Activated effector memory CD4-positive, alpha-beta T cell treated with Interleukin-2 at 50 U/mL for 16 hours (primary cell): ENCODE measurements around the gene SPOP.

Experiments
- DNase-seq: peaks from one replicate; pipeline ENCODE4 v3.0.0-alpha.2; 2020

The SPOP gene

DNA sequence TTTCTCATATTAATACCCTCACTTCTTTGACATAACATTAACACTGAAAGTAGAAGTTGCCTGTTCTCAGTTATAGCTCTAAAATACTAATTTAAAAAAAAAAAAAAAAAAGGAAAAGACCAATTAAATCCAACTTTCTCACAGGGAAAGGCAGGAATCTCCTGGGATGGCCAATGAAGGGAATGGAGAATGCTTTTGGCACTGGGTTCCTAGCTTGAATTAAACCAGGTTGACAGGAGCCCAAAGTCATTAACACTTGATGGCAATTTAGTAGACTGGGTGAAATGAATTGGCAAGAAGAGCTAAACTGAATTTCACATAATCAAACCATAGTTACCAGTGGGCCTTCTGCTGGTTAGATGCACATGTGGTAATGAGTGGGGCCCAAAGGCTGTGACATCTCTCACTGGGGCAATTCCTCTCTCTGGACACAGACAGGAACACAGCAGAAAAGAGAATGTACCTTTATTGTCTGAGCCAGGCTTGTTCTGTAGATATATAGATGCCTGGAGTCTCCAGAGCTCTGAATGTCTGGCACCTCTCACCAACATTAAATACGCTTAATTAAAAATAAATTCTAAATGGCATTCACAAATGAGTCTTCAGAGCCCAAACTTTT is 64.6 kb downstream of the SPOP start:
- no peak for DNase-seq

DNA sequence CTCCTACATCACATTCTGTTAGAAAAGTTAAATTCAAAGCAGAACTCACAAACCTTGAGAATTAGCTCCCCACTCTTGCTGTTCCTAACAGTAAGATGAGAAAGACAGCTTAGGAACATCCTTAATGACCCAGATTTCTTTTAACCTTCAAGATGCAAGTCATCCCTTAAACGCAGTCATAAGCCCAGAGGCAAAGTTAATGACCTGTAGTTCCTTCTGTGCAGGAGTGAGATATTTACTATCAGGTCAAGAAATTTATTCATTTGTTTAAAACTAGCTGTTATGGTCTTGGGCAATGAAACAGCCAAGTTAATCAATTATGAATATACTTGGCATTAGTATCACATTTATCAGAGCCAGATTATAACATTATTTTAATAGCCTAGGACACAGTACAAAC is 65.2 kb downstream of the SPOP start:
- no peak for DNase-seq

DNA sequence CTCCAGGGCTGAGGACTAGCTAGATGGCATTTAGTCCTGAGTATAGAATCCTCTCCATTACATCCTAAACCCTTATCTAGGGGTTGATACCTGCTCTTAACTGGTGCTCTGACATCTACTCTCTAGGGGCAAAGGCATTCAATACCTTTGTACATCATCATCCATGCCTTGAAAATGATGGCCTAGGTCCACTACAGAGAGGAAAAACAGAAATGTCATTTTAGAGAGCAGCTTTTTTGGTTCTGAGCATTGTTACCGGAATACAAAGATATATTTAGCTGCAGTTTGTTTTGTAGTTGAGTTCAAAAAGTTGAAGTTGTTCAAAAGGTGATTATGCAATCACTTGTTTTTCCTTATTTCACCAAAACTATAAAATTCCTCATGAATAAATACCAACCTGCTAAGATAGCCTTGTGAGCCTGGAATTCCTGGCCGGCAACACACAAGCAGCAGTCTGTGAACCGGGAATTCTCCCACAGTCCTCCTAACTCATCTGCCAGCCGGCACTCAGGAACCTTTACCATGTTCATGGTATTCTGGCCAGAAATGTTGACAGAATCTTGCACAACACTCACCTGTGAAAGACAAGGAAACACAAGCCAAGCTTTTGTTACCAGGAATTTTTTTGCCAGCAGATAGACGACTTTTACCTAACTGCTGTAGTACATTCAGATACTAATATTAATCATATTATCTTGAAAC is 66.9 kb downstream of the SPOP start:
- no peak for DNase-seq

DNA sequence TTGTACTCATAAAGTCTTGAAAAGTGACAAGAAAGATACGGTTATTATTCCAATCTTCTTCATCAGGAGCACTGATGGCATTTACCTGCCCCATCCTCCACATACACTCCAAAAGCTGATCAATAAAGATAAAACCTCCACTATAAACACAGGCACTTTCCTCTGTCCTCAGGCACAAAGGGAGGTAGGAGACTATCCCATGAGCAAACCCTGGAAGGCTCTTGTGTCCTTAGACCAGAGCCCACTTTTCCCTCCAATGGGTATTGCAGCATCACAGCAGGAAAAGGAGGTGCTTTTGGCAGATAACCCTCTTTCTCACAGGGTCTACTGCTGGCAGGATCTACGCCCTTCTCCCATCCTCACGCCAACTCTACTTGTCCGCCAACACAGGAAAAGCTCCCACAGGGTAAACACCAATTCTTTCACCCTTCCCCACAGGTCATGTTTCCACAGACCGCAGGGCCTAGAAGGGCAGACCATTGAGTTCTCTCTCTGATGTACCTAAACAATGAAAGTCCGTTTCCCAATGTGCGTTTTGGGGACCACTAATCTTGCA is 73.5 kb downstream of the SPOP start:
- no peak for DNase-seq

DNA sequence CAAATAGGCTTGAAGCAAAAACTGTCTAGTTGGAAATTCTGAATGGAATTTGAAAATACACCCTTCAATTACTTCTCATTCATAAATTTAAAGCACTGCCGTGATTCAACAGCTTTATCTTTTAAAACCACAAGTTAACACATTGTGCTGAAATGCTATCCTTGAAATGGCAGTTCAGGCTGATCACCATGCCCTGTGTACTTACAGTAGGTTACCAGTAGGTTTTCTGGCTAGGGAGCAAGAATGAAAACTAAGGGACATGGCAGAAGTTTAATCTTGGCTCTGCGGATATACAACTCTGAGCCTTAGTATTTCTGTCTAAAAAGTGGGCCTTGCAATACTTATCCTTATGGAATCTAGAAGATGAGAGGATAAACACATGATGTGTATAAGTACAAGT is 74.2 kb downstream of the SPOP start:
- DNase-seq = no peak

DNA sequence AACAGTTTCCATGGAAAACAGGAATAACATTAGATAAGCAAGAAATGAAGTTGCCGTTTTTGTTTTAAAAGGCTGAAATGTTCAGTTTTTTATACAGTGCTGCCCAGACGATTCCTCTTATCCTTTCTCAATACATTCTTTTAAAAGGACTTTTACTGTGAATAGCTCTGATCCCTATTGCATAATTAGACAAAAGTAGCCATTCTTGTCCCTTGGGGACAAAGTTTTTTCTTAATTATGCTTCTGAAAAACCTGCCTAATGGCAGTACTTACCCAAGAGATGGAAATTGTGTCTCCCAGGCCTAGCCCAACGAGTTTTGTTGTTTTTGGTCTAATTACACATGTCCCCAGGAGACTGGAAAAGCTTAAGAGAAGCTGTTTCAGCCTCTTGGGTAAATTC is 74.7 kb downstream of the SPOP start:
- DNase-seq = no peak

DNA sequence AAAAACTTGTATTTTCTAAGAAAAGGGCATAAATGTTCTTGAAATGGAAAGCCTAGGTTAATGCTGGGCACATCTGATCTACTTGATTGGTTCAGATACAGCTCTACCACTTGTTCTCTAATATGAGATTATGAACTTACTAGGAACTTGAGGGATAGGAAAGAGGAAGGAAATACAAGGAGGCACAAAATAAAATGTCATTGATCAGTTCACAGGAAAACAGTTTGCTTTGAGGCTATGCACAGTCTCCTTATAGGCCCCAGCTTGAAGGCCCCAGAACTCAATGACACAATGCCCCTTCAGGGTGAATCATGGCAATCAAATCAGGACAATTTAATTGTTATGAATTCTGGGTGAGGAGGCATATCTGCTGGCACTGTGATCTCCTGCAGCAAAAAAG is 75.1 kb downstream of the SPOP start:
- DNase-seq = no peak

DNA sequence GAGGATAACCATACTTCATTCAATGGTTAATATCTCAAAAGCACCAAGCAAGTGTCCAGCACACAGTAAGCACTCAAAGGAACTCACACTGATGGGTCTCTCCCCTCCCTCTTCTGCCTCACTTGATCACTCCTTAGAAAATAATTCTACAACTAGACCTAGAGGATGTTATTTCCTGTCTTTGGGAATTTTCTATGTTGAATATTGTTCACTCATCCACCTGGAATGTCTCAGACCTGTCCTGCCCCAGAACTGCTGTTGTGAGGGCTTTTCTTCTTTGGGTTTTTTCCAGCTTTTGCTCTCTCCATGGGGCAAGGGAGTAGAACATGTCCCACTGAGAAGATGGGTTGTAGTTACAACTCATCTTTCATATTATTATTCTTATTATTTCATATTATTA is 76.9 kb downstream of the SPOP start:
- no peak for DNase-seq

DNA sequence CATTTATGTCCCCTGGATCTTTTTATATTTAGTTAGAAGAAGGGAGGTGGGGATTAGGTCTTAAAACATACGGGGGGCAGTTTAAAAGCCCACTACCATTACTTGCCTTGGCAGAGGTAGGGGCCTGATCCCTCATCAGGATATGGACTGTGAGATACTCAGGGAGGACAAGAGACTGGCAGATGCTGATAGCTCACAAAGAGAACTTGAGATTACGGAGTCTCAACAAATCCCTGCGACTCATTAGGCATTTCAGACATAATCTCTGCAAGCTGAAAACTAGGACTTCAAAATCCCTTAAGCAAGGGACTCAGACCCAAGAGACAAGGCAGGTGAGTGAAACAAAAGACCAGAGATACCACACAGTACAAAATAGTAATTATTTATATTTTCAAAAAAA is 79.0 kb downstream of the SPOP start:
- no peak for DNase-seq

DNA sequence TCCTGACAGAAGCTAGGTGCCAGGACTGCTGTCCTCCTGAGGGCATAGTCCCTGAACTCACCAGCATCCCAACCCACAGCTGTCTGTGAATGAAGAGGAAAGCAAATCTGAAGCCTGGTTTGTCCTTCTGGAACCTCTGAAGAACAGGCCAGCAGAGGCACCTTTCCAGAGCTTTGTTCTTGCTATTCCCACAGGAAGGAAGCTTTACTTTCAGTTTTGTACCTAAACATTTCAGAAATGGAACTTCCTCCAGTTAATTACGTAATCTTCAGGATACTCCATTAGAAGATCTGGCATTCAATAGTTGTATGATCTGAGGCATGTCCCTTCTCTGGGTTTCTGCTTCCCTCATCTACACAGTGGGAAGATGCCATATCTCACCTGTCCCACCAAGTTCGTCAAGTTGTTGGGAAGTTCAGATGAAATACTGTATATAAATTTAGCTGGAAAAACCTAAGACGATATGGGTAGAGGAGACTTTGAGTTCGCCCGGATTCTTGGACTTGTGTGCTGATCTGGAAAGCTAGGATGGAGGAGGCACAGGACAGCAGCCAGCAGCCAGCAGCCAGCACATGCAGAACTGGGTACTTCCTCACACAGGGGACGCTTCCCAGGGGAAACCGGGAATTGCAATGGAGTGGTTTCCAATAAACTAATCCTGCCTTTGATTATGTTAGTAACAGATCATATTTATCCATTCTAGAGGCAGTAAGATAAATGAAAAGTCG is 79.8 kb downstream of the SPOP start:
- no peak for DNase-seq

DNA sequence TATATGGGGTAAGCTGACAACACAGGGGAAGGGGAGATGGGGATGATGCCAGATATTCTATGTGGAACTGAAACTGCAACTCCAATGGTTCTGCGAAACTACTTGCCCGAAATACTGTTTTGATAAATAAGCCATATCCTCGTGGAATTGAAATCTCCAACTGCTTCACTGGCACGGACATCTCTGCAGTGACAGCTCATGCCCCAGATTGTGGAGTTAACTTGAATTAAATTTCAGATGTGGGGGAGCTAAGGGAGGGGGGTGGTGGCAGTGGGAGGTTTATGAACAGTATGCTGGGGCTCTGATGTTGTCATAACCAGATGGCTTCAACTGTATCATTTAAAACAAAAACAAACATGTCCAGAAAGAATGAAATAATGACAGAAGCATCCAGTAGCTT is 80.5 kb downstream of the SPOP start:
- no peak for DNase-seq

DNA sequence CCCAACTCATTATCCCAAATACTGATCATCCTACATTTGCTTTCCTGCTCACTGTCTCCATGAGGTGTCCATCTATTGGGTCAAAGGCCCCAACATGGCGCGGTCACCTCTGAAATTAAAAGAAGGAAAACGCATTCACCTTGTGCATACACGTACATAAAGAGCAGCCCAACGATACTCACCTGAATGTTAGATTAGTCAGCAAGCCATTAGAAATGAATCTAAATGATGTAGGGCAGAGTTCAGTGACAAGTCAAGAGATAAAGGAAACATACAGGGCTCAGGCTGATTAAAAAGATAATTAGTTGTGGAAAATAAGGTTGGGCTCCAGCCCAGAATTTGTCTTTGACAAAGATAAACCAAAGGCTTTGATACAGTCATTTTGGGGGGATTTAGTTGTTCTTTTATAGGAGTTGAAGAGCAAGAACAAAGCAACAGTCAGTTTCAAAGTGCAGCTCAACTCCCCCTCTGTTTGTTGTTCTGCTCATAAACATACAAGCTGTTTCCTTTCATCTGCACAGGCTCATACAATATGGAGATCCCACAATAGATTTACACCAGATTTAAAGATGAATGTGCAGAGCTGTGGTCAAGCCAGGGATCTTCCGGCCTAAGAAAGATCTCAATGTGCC is 81.2 kb downstream of the SPOP start:
- DNase-seq = no peak

DNA sequence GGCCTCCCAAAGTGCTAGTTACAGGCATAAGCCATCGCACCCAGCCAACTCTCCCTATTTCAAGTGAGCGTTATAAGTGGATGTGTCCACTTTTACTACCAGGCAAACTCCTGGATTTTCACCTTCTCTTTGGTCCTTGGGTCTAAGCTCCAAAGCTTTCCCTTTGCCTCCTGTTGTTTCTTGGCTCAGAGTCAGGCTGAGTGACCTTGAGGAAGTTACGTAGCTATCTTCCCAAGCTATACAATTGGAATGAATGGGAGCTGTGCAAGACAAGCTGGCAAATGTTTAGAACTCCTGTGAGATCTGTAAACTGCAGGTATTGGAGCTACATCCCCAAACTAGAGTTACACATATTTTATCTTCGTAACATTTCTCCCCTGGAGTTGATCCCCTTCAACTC is 81.9 kb downstream of the SPOP start:
- DNase-seq = no peak

DNA sequence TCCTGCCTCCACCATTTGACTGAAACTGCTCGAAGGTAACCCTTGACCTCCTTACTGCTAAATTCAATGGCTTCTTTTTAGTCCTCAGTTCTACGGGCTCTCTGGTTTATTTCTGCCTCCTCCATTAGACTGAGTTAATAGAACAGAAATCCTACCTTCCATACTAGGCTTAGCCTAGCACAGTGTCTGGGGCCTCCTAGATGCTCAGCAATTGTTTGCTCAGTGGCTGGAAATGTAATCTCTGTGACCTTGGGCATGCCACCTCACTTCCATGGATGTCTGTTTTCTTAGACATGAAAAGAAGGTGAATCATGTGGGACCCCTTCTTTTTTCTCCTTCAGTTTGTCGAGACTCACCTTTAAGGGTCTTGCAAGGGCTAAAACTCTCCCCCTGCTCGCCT is 82.6 kb downstream of the SPOP start:
- DNase-seq = no peak

DNA sequence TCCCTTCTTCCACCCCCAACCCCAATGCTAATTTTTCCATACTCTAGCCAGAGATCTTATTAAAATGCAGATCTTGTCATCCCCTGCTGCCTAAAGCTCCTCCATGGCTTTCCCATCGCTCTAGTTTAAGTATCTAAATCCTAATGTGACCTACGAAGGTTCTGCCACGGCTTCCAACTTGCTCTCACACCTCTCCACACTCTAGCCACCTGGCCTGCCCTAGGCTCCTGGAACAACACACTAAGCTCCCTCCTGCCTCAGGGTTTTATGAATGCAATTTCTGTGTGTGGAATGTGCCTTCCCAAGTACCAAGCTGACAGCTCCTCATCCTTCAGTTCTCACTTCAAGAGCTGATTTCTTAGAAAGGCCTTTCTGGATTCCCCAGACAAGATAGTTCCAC is 85.6 kb downstream of the SPOP start:
- no peak for DNase-seq

DNA sequence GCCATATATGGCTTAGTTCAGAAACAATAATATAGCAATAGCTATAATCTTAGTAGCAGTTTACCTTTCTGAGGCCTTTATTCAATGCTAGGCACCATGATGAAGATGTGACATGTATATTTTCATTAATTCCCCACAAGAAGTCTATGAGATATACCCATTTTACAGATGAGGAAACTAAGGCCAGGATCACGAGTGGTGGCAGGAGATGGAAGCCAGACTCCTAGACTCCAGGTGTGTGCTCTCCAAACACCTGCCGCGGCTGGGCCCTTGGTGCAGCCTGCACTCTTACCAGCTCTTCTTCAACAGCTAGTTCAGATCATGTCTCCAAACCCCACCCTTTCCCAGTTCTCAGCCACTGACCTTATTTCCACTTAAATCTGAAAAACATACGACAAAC is 87.0 kb downstream of the SPOP start:
- no peak for DNase-seq

DNA sequence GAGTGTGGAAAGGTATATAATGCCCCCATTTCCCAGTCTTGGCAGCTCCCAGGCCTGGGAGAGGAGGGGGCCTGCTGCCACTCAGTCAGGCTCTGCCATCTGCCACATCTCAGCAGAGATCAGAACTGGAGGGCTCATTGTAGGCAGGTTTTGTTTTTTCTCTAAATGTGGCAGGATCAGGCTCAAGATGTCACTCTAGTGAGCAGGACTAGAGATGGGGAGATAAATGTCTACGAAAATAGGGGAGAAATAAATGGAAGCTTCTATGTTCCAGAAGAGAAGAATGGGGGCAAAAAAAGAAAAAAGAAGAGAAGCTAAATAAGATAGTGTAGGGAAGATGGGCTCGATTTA is 88.3 kb downstream of the SPOP start:
- no peak for DNase-seq

DNA sequence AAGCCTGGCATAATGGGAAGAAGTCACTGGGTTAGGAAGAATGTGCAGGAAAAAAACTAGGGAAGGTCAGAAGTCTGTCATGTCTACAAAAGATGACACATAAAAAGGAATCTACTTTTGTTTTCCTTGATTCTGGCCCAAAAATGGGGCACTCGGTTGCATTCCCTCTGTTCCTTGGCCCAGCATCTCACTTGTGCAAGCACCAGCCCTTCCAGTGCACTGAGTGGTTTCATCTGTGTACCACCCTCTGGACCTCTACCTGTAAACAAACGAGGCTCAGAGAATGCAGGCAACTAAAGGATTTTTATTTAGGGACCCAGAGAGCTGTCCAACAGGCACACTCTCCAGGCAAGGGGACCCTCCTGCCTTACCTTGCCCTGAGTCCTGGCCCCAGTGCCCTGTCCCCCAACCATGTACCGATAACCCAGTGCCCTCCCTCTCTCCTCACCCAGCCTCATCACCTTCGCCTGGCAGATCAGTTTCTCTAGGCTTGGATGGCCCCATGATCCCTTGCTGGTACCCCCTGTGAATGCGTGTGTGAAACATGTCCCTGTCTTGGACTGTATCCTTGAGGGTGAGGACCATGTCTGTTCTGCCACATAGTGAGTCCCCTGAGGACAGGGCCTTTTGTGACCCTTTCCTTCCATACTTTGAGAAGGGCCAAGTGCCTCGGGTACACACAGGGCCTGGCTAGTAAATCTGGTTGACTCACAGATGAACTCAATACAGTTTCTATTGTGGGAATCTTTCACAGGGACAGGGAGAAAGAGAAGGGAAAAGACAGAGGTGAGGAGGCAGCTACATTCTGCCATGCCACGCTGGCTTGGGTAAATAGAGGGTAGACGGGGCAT is 88.9 kb downstream of the SPOP start:
- no peak for DNase-seq

DNA sequence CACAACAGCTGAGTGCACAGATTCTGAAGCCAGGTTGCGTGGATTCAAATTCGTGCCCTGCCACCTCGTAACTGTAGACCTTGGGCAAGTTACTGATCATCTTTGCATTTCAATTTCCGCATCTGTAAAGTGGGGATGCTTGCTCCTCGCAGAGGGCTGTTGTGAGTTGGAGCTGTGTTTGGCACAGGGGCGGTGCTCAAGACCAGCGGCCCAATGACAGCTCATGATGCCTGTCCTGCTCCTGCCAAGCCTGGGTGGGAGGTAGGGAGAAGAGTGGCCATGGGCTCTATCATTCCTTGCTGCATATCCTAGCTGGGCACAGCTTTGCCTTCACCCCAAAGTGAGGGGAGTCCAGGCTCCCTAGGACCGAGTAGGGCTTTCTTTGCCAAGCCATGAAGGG is 89.6 kb downstream of the SPOP start:
- no peak for DNase-seq

DNA sequence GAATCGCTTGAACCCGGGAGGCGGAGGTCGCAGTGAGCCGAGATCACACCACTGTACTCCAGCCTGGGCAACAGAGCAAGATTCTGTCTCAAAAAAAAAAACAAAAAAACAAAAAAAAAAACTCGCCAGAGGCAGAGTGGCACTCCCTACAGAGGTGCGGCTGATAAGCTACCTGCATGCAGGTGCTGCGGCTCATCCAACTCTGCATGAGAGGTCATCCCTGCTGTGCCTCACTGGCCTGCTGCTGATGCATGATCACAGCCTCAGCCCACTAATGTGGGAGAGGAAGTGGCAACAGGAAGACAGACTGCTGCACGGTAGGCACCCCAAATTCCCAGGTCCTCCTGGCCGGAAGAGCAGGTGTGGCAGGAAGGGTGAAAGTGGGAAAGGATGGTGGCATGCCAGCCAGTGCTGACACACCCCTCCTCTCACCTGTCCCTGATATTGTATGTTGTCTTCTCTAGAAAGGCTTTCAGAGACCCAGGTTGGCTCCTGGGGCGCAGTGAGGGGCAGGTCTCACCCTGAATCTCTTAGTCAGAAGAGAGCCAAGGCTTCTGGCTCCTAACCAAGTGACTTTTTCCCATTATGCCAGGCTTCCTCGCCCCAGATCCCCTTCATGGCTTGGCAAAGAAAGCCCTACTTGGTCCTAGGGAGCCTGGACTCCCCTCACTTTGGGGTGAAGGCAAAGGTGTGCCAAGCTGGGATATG is 90.4 kb downstream of the SPOP start:
- DNase-seq = no peak

DNA sequence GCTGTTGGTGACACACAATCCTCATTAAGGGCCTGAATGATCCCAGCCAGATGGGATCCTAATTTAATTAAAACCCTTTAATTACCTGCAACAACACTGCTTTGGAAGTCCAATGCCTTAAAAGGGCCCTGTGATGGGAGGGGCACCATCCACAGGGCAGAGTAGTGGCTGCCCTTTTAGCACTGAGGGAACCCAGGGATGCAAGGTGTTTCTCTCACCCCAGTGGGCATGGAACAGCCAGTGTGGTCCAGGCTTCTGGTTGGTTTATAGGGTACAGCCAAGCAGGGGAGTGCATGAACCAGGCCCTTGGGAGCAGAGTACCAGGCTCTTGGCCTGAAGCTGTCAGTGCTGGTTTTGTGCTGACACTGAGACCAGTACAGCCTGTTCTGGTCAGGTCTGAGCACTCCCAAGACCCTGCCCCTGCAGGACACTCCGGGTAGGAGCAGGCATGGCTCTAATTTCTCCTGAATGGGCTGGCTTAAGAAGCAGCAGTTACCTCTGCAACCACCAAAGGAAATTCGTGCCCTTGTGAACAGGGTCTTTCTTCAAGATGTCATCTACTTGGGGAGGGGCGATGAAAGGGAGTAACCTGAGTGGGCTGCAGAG is 92.4 kb downstream of the SPOP start:
- no peak for DNase-seq

DNA sequence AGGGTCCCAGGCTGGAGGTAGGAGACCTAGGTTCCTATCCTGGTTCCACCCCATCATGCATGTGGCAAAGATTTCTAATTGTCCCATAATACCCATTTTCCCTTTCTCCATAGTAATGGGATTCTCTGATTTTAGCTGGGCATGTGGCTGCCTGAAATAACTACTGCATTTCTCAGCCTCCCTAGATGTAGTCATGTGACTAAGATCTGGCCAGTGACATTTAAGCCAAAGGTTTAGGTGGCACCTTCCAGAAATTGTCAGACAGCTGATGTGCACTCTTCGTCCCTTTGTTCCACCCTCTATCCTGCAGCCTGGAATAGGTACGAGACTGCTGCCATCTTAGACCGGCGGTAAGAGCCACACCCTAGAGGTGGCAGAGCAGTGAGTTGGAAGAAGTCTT is 94.0 kb downstream of the SPOP start:
- no peak for DNase-seq
